TTC549 (cell line): Measurements from ENCODE around the gene PRKCE.

Source experiments
- FAIRE-seq: peaks from 2 replicates; lab custom pipeline; 2012; peaks lifted over from hg19 to GRCh38; lab: Jason Lieb, UNC

Gene PRKCE

DNA sequence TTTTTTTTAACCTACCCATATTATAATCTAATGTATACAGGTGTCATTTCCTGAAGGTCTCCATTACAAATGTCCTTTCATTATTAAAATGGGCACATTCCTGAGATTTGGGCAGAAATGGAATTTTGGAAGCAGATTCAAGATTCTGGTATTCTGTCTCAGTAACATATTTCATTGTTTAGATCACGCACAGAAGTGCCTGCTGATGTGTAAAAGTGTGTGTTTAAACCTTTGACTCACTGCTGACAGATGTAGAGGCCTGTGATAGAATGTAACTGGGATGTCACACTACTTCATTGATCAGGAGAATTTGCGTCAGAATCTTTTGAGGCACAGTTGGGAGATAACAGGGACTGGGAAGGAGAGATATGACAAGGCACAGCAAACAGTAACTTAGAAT lies 368.9 kb downstream of the PRKCE start:
- no peak for FAIRE-seq

DNA sequence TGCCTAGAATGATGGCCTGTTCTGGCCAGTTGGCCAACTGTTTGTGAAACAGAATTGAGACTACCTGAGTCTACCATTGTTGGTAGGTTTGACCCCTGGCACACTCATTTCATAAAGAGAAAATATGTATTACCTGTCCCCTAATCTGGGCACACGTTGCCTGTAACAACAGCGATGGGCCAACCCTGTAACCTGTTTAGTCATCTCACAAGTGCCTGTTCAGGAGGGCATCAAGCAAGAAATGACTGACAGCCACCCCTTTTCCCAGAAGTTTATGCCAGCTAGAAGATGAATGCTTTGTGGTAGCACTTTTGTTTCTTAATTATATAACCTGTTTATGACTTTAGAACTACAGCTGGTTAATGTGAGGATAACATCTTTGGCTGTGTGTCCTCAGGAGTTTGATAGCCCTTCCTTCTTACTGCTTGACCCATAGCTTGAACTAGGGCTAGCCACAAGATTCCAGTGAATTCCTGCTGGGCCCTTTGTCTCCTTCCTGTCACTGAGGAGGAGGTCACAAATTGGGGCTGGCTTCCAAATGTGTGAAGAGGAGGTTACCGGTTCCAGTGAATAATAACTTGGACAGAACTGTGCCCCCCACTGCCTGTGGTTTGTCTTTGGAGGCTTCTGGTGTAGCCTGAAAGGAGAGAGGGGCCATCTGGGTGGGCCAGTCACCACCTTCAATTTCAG lies 371.8 kb downstream of the PRKCE start:
- FAIRE-seq: no peak

DNA sequence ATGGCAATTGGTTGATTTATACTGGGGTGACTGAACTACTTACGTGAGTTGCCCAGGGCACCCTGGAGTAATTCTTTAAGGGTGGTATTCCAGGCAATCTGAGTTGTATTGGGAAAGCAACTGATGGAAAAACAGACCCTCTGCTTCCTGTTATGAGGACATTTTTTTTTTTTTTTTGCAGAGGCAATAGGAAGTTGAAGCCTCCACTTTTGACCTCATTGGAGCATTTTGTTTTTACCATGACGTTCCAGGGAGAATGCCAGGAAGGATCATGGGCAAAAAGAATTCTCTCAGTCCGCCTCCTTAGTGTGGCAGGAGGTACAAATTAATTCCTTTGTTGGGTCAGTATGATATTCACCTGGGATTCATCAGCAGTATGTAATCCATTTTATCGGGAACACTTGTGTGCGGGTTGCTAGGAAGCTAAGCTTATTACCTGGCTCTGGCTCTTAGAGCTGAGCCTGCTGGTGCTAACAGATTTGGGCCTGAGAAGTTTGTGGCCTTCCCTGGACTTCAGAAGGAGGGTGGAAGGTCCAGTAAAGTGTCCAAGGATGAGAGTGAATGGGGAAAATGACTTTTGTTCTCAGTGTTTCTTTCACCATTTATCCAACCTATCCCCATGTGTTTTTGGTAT lies 372.8 kb downstream of the PRKCE start:
- FAIRE-seq: no peak

DNA sequence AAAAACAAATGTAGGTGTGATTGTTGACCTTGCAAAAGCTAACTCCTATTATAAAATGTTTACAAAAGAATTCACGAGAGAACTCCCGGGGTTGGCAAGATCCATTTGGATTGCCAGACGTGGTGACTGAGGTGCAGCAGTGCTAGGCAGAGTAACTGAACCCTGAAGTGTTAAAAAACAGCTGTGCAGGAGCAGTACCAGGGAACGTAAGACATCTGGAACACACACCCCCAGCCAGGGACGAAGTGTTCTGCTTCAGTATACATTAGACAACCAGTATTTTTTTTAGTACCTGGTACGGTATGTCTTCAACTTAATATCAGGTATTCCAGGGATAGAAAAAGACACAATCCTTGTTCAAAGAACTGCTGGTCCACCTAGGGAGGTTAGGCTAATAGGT lies 373.6 kb downstream of the PRKCE start:
- no peak for FAIRE-seq

DNA sequence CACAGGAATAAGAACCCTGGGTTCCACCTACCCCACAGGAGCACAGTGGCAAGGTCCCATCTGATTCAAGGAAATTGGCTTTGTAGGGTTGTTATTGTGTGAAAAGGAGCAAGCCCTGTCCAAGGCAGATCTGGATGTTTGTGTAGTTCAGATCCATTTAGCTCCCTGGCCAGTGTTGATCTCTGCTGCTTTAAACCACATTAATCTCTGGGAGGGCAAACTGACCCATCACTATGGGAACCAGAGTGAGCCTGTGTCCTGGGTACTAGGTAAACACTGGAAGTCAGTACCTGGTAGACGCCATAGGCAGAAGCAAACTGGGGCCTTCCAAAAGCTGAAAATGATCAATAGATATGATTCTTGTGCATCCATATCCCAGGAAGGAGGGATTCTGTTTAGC lies 374.2 kb downstream of the PRKCE start:
- FAIRE-seq: no peak

DNA sequence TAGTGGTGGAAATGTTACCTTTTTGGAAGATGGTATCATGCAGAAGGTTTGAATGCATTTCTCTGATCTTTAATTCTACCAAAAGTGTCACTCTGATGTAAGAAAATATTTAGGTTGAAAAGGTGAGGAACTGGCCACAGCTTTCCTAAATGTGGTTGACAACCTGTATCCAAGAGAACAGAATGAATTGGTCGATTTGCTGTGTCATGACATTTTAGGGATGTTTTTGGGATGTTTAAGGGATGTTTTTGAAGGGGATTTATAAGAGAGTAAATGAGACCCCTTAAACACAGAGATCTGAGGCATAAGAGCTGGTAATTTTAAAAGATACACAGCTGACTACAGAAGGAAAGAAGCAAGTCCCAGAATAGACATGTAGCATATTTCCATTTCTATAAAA lies 375.0 kb downstream of the PRKCE start:
- no peak for FAIRE-seq

DNA sequence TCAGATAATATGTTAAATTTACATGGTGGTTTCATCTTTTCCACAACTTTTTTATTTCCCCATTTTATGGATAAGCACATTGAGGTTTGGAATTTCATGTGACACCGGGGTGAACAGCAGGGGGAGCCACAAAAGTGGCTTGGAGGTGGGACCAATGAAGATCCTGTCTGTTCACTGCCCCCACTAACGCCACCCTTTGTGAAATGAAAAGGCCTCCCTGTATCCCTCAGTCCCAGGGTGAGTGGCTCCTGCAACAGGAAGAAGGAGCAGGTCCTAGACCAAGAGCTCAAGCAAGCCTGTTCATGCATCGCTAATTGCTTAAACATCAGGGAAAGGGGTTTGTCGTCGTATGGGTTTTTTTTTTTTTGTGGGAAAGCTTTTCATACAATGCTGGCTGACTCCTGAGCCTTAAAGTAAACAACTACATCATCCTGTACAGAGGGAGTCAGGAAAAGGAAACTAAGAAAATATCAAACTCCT lies 377.9 kb downstream of the PRKCE start:
- FAIRE-seq: no peak

DNA sequence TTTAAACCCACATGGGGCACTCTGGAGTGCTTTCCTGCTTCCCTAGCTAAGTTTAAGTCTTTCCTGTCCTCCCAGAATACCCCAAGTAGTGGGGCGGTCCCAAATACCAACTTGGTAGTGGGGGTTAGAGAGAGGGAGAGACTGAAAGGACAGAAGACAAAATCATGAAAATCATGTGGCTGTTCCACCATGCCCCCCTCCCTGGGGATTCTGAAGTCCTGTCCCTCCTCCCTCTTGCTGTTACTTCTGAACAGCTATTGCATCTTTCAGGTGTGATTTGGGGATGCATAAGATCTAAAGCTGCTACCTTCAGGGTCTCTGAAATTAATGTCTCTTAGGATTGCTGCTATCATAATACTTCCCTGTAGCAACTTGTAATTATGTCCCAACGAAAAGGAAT lies 378.9 kb downstream of the PRKCE start:
- FAIRE-seq: no peak

DNA sequence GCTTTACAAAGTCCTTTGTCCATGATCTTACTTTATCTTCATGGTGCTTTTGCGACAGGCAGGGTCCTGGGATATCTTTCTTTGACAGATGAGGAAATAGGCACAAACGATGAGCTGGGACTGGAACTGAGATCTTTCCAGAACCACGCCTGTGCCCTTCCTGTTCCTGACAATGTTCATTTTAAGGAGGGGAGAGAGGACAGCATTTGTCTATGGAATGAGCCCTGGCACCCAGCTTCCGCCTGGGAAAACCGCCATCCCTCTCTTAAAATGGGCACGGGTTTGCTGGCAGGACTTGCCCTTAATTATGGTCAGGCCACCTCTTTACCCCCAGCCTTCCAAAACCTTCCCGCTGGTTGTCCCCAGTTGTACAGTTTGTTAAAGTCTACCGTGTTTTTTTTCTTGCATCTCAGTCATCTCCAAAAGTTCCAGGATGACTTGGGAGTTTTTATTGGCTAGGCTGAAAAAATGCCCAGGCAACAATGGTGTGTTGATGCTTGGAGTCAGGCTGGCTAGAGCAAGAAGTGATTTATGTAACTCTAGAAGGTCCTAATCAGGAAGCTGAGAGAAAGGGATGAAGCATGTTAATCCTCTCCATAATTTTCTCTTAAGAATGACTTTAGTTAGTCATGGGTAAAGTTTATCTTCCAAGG lies 380.8 kb downstream of the PRKCE start:
- FAIRE-seq: no peak

DNA sequence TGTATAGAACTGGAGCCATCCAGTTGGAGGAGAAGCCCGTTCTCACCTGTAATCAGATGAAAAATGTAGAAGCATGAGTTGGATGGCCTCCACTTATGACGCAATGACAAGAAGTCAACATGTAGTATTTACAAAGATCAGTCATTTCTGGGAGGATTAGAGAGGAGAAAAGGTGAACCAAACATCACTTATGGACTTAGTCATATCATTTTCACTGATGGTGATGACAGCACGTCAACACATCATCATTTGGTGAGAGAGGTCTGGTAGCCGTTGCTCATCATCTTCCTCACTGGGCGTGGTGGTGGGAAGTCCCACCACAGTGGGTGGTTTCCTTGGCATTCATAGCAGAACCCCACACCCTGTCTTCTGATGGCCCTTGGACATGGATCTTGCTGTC lies 381.5 kb downstream of the PRKCE start:
- no peak for FAIRE-seq

DNA sequence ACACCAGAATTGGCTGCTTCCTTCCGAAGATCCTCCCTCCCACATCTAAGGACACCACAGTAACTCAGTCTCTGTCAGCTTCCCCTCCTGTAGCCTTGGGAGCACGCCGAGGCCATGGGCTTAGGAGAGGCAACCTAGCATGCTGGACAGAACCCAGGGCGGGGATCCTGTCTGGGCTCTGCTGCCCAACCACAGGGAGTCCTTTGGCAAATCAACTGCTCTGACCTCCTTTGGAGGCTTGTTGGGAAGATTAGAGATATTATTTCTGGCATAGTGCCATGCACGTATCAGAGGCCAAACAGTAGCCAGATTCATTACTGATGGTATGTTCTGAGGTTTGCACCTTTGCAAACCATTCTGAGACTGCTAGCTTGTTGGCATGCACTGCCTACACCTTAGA lies 383.1 kb downstream of the PRKCE start:
- FAIRE-seq: no peak

DNA sequence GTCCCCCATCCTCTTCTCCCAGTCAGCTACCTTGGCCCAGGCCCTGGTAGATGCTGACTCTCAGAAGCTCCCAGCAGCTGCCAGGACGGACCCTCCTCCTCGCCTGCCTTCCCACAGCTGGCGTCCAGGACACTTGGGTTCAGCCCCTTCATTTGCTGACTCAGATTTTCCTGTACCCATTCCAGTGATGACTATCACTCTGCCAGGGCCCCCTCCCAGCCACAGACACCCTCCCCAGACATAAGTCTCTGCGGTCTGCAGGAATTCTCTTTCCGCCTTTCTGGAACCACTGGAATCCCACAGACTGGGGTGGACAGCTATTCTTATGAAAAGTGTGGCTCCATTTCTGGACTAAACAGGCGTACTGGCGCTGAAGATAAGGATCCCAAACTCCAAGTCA lies 385.5 kb downstream of the PRKCE start:
- FAIRE-seq: no peak

DNA sequence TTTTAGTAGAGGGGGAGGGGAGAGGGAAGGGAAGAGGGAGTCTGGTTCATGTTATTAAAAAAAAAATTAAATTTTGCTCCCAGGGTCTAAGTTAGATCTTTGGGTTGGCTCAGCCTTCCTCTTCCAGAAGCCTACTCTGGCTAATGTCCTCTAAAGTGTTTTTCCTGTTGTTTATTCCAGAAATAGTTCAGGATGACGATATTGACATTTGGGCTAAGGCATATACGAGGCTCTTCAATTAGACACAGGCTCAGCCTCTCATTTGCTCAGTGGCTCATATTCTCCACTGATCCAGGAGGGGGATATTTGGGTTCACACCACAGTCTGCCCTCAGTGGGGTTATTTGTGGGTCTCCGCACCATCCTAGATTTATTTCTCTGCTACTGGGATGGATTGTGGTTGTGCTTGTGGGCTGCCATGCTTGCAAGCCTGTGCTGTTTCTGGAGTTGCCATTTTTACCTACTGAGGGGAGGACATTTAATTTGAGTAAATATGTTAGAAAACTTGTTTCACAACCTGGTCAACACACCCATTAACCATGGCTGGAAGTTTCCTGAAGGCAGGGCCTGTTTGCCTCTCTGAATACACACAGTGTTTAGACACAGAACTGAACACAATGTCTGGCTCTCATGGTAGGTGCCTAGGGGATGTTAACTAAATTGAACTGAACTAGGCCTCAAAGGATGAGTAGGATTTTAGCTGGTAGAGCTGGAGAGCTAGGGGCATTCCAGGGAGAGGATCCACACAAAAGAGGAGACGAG lies 388.2 kb downstream of the PRKCE start:
- no peak for FAIRE-seq

DNA sequence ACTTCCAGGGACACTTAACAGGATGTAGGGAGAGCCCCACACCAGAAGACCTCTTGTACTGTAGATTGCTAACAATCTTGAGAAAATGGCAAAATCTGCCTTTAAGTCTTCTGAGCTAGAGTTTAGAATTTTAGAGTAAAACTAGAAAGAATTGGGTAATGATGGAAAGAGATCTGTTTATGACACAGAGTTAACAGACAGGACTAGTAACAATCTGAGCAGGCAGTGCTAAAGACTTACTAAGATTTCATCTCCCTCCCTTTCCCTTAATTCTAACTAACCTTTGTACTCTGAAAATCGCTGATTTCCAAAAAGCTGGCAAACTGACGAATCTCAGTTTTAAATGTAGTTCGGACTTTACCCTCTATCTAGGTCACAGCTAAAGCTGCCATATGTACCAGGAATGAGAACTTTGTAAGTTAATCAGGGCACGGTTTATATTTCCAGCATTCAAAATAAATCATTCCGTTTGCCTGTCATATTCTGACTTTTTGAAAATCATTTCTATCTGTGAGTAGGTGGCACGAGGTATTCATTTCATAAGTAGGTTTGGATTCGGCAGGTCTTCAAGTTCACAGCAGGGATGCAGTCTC lies 389.2 kb downstream of the PRKCE start:
- no peak for FAIRE-seq

DNA sequence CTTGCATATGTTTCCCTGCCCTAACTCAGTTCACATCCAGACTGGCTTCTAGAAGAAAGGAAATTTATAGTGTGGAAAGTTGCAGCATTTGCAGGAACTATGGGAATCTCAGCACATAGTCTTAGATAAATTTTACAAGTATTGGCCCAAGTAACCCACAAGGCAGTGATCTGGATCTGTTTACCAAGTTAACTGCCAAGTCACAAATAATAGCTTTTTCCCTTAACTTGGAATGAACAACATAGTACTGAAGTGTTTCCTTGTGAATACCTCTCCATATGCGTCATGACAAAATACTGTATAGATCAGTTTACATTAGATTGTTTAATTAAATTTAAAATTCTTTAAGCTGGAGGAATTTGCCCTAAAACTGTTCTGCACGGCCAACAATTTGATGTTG lies 390.0 kb downstream of the PRKCE start:
- FAIRE-seq: no peak

DNA sequence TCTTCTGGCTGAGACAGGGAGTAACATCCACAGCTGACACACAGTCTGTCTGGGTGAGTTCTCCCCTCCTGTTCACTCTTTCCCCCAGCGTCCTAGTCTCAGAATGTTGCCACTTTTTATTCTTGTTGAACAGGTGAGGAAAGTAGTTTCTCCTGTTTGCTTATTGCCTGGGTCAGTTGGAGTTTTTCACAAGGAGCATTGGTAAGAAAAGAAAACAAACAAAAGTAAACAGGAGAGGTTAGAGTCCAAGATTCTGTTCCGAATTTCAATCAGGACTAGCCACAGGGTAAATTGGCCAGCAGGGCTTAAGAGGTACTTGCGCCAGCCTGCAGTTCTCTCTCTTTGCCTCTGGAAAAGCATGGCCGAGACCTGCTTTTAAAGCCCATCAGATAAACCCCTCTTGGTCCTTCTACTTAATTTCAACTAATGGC lies 390.7 kb downstream of the PRKCE start:
- no peak for FAIRE-seq

DNA sequence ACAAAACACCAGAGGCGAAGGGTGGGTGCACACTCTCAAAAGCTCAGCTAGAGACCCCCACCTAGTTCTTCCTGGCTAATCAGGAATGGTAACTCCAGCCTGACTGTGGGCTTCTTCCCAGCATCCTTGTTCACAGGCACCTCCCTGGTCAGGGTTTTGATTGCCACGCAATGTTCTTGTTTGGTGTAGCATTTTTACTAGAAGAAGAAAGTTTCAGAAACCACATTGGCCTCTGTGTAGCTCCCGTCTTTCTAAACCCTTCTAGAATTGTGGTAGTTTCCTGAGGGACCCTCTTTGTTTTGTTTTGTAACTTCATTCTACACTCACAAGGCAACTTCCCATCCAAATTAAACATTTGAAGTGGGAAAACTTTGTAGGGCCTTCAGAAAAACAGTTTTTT lies 391.2 kb downstream of the PRKCE start:
- no peak for FAIRE-seq

DNA sequence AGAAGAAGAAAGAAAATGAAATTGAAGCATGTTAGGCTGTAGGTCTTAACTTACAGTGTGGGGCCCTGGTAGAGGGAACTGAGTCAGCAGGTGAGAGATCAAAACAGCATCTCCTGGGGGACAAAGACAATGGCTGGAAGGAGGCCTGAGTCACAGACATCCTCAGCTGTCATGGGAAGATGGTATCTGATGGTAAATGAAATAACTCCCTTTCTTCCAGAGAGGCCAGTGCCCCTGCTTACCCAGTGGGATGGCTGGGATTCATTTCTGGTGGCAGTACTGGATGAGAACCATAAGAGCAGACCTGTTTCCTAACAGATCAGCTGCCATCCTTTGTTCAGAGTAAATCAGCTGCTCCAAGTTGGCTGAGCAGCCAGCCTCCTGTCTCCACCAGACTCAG lies 394.4 kb downstream of the PRKCE start:
- FAIRE-seq: no peak

DNA sequence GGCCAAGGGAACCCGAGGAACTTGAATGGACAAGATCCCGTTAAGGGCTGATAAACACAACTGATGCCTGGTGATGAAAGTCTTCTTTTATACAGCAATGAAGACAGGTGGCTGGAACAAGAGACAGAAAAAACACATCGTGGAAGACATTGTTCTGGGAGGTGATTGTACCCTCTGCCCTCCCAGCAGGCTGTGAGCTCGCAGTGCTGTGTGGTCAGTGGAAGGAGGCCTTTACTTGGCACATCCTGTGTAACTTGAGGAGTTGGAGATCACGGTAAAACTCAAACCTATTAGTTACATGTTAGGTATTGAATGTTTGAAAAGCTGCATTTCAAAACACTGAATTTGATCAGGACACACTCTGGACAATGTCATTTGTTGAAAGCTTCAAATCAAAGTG lies 395.8 kb downstream of the PRKCE start:
- no peak for FAIRE-seq

DNA sequence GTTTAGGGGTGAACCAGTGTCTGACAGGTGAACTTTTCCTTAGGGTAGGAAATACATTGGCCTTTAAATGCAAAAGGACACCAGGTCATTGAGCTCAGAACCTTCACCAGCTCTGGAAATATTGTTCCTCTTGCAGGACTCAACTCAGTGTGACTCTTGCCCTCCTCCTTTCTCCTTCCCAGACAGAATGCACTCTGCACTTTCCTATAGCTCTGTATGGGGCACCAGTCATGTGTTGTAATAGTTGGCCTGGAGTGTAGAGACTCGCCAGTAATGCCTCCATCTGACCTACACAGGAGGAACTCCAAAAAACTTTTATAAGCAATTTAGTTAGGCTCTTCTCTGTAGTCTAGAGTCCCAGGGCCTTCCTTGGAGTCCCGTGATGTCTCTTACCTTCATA lies 397.2 kb downstream of the PRKCE start:
- no peak for FAIRE-seq

DNA sequence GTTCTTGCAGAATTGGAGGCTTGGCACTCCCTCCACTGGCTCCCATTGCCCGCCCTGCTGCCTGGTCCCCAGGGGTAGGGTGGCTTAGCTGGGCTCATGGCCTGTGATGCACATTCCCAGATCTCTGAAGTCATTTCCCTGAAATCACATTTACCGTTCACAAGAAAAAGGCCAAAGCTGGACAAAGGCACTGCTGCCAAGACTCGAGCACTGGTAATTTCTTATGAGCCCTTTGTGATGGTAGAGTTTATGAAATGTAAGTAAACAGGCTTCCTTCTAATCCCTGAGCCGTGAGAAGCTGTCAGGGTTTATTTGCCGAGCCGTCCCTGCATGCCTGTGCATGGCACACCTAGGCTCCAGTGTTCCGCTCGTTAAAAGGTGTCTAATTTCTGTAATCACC lies 398.6 kb downstream of the PRKCE start:
- FAIRE-seq: no peak

DNA sequence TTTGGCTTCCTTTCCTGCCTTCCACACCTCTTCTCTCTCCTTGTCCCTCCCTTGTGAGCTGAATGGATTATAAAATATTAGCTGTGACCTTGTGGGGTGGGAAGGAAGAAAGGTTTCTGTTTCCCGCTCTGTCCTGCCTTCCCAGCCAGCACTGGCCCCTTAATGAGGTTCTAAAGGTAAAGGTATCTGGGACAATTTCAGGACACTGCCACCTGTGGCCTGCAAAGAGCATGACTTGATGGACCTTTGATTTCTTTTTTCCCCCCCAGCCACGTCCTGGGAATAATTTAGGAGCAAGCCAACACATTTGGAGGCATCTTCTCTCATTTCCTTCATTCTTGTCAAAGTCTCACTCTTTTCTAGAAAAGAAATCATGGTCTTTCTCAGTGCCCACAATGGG lies 399.0 kb downstream of the PRKCE start:
- FAIRE-seq: no peak

DNA sequence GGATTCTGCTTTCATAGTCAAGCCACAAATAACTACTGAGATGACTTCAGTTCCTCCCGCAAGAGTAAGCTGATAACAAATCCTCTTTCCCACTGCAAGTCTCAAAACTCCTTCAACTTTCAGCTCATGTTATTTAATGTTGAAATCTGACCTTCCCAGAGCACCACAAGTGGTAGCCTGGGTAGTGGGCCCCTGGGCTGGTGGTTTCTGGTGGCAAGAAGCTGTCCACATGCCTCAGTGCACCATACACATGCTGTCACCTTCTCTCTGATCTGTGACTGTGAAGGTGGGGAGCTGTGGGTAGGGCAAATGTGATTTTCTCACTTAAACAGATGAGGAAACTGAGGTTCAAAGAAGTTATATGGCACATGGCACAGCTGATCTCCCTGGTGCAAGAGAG lies 399.6 kb downstream of the PRKCE start:
- FAIRE-seq: no peak
